Muscle layer of colon (tissue), 2 donors: Measurements from ENCODE around the gene BLOC1S3.
"Not testable (repeated sequence)": the region's sequence is repeated elsewhere in the genome, so short reads cannot be mapped to it uniquely, and the experiment has no call there.

Experiments used
- H3K27ac ChIP-seq: one replicate; pipeline ENCODE4 v1.7.0; 2013; ENCODE audit warnings: low read depth, mild to moderate bottlenecking, low read length, moderate library complexity
- H3K27me3 ChIP-seq, 2 donors: one replicate each; pipeline ENCODE4 v1.7.0; 2013; ENCODE audit warnings: low read length in 2 of 2, mild to moderate bottlenecking in 2 of 2; ENCODE audit not compliant: insufficient read depth in 2 of 2, control insufficient read depth in 1 of 2
- H3K36me3 ChIP-seq: one replicate; pipeline ENCODE4 v1.7.0; 2013; ENCODE audit warnings: mild to moderate bottlenecking, low read length; ENCODE audit not compliant: insufficient read depth
- H3K4me1 ChIP-seq: one replicate; pipeline ENCODE4 v1.7.0; 2013; ENCODE audit warnings: mild to moderate bottlenecking, low read length; ENCODE audit not compliant: insufficient read depth
- H3K4me3 ChIP-seq, 2 donors: one replicate each; pipeline ENCODE4 v1.7.0; 2013; ENCODE audit warnings: low read length in 2 of 2, low read depth in 1 of 2, mild to moderate bottlenecking in 1 of 2, moderate library complexity in 1 of 2
- H3K9ac ChIP-seq: one replicate; pipeline ENCODE4 v1.7.0; 2013; ENCODE audit warnings: low read length
- H3K9me3 ChIP-seq: one replicate; pipeline ENCODE4 v1.7.0; 2013; ENCODE audit warnings: mild to moderate bottlenecking, low read length
- donor health status: abdominal sarcoma.
- donor health status: Adenocarcinoma of cecum.

The BLOC1S3 gene

GRCh38 chr19:45222724-45223123 is 44.1 kb downstream of the BLOC1S3 start:
- H3K36me3 ChIP-seq: no peaks in the 10 kb centered on the region
- H3K27me3 ChIP-seq: peaks cover 0 to 27% of the 10 kb centered on the region in 2 donors
- H3K4me1 ChIP-seq: no peaks in the 10 kb centered on the region
- no peak overlapping the region for H3K27ac ChIP-seq
- H3K9ac ChIP-seq: no peak overlapping the region
- no peak overlapping the region for H3K4me3 ChIP-seq
- H3K9me3 ChIP-seq: no peaks in the 10 kb centered on the region

- H3K4me1 ChIP-seq: no peaks in the 10 kb centered on the region
- no peak overlapping the region for H3K4me3 ChIP-seq
- H3K27ac ChIP-seq: no peak overlapping the region
- no peaks in the 10 kb centered on the region for H3K36me3 ChIP-seq
- H3K27me3 ChIP-seq: peaks cover 0 to 21% of the 10 kb centered on the region in 2 donors
- no peaks in the 10 kb centered on the region for H3K9me3 ChIP-seq
- no peak overlapping the region for H3K9ac ChIP-seq
Measured at GRCh38 chr19:45223879-45224278, 45.3 kb downstream of the BLOC1S3 start.

GRCh38 chr19:45224645-45225044 is 46.1 kb downstream of the BLOC1S3 start:
- H3K4me3 ChIP-seq: no peak overlapping the region
- no peaks in the 10 kb centered on the region for H3K36me3 ChIP-seq
- H3K27ac ChIP-seq: no peak overlapping the region

GRCh38 chr19:45229056-45229455 is 50.5 kb downstream of the BLOC1S3 start:
- not testable (repeated sequence) for H3K9ac ChIP-seq, H3K9me3 ChIP-seq, H3K36me3 ChIP-seq, H3K4me3 ChIP-seq, H3K4me1 ChIP-seq, H3K27ac ChIP-seq
- peaks cover 0 to 25% of the 10 kb centered on the region in 2 donors for H3K27me3 ChIP-seq

More at GRCh38 chr19:45224645-45225044, 46.1 kb downstream of the BLOC1S3 start:
- no peaks in the 10 kb centered on the region for H3K4me1 ChIP-seq
- no peaks in the 10 kb centered on the region for H3K9me3 ChIP-seq
- no peak overlapping the region for H3K9ac ChIP-seq
- H3K27me3 ChIP-seq: peaks cover 0 to 17% of the 10 kb centered on the region in 2 donors
